Stimulated activated naive CD8-positive, alpha-beta T cell treated with anti-CD3 and anti-CD28 coated beads, Interleukin-15, Interleukin-2, amounts not matched to agents 100 ng/mL and 50 ng/mL, for 24 hours (primary cell): ENCODE results near the gene LRRC8D.
A peak's percentile ranks its signal among the peaks of the same experiment; 100 is the strongest.

Experiments used
- H3K27ac Mint-ChIP-seq: one replicate; pipeline ENCODE4 v1.8.0; 2021; ENCODE audit warnings: mild to moderate bottlenecking, mixed read lengths
- H3K27me3 Mint-ChIP-seq: one replicate; pipeline ENCODE4 v1.8.0; 2021; ENCODE audit warnings: mixed read lengths
- H3K36me3 Mint-ChIP-seq: one replicate; pipeline ENCODE4 v1.8.0; 2021; ENCODE audit warnings: low read depth, mixed read lengths
- H3K4me1 Mint-ChIP-seq: one replicate; pipeline ENCODE4 v1.8.0; 2021; ENCODE audit warnings: low read depth, mixed read lengths
- H3K4me3 Mint-ChIP-seq: one replicate; pipeline ENCODE4 v1.8.0; 2021; ENCODE audit warnings: mild to moderate bottlenecking, mixed read lengths
- H3K9me3 Mint-ChIP-seq: one replicate; pipeline ENCODE4 v1.8.0; 2021; ENCODE audit warnings: mixed read lengths

LRRC8D gene

DNA sequence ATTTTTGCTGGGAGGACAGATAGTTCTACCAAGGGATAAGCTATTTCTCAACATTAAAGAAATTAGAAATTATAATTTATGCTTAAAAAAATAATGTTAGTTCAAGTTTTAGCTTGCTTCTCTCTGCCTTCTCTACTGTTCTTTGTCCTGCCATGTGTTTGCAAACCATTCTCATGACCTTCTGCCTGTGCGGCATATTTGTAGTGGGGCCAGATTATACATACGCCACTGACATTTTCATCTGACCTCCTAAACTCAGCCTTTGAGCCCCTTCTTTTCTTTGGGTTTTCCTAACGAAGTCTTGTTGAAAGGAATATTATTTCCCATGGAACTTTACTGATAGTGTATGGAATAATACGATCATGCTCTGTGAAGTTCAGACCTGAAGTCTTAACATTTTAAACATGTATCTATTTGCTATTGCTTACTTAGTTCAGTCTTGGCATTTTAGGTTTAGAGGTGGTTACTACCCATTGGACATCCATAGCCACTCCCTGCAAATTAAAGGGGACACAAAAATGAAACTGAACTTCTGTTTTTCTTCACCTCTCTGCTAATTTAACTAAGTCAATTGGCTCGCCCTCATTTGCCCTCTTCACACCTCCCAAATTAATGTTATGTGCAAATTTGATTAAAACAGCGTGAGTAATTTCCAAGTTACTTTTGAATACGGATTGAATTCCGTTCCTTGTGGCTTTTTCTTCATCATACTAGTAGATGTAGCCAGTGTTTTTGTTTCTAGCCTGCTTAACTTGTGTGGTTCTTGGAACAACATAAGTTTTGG, 15.6 kb downstream of the LRRC8D start:
- Mint-ChIP-seq H3K27ac (no peak overlapping the region), H3K9me3 (no peaks in the 10 kb centered on the region), H3K27me3 (no peaks in the 10 kb centered on the region), H3K4me3 (no peak overlapping the region), H3K36me3 (no peaks in the 10 kb centered on the region), H3K4me1 (peaks cover 10% of the 10 kb centered on the region)

- H3K36me3 Mint-ChIP-seq, result no peaks in the 10 kb centered on the region
- H3K4me1 Mint-ChIP-seq, result peaks cover 14% of the 10 kb centered on the region
- H3K9me3 Mint-ChIP-seq, result no peaks in the 10 kb centered on the region
- no peaks in the 10 kb centered on the region for H3K27me3 Mint-ChIP-seq
- H3K27ac Mint-ChIP-seq, result peak overlapping the region; percentile 32
- H3K4me3 Mint-ChIP-seq, result no peak overlapping the region
Measured at GRCh38 chr1:89837036-89837481, 16.2 kb downstream of the LRRC8D start.

DNA sequence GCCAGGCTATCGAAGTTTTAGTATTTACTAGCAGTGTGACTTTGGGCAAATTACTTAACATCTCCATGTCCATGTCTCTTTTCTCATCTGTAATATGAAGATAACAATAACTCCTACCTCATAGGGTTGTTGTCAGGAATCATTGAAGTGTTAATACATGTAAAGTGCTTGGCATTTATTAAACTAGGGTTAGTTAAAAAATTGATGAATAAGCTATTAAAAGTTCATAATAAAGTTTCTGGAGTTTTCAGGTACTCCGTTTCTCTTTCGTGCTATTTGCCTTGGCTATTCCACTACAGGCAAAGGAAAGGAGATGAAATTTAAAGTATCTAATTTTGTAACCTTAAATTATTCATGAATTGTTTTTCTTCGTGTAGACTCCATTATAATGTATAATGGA, 16.7 kb downstream of the LRRC8D start:
- H3K27ac Mint-ChIP-seq, result peak overlapping the region; percentile 32
- H3K9me3 Mint-ChIP-seq, result no peaks in the 10 kb centered on the region
- H3K4me3 Mint-ChIP-seq, result no peak overlapping the region

GRCh38 chr1:89839516-89839915, 18.7 kb downstream of the LRRC8D start:
- Mint-ChIP-seq H3K27ac (no peak overlapping the region), H3K27me3 (no peaks in the 10 kb centered on the region), H3K9me3 (no peaks in the 10 kb centered on the region), H3K4me1 (peaks cover 27% of the 10 kb centered on the region), H3K4me3 (no peak overlapping the region), H3K36me3 (no peaks in the 10 kb centered on the region)

More for the DNA sequence above, 16.7 kb downstream of the LRRC8D start:
- H3K27me3 Mint-ChIP-seq, result no peaks in the 10 kb centered on the region
- peaks cover 18% of the 10 kb centered on the region for H3K4me1 Mint-ChIP-seq
- no peaks in the 10 kb centered on the region for H3K36me3 Mint-ChIP-seq

GRCh38 chr1:89841507-89841906, 20.7 kb downstream of the LRRC8D start:
- Mint-ChIP-seq H3K27ac (no peak overlapping the region), H3K9me3 (no peaks in the 10 kb centered on the region), H3K36me3 (peaks cover 15% of the 10 kb centered on the region), H3K27me3 (no peaks in the 10 kb centered on the region), H3K4me1 (peaks cover 43% of the 10 kb centered on the region), H3K4me3 (no peak overlapping the region)

GRCh38 chr1:89842567-89843272, 21.9 kb downstream of the LRRC8D start:
- Mint-ChIP-seq H3K36me3 (peaks cover 25% of the 10 kb centered on the region), H3K27me3 (no peaks in the 10 kb centered on the region), H3K4me3 (peak overlapping the region; percentile 93), H3K9me3 (no peaks in the 10 kb centered on the region), H3K27ac (peak overlapping the region; percentile 93), H3K4me1 (peaks cover 52% of the 10 kb centered on the region)

DNA sequence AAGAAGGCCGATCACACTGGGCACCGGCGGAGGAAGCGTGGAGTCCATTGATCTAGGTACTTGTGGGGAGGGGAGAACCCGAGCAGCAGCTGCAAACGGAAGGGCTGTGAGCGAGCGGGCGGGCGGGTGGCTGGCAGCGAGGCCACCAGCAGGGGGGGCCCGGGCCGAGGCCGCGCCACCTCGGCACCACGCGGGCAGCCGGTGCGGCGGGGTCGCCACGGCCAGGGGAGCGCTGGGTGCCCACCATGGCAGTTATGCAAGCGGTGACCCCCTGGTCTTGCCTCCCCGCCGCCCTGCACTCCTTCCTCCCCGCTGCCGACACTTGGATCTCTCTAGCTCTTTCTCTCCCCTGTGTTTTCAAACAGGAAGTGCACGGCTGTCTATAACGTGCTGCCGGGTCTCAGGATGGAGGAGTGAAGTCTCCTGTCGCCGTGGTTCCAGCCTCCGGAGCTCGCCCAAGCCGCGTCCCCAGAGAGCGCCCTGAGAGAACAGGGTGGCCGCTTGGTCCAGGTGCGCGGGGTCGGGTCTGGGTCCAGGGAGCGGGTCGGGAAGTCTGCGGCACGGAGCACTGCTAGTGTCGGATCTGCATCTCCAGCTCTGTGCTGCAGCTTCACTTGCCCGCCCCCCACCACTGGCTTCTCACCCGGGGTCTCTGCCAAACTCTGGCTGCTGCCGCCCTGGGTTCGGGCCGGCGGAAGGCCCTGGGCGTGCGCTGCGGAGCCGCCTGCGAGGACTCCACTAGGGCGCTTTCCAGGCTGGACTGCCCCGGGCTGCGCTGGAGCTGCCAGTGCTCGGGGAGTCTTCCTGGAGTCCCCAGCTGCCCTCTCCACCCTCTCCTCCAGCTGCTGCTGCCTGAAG, 22.7 kb downstream of the LRRC8D start:
- Mint-ChIP-seq H3K9me3 (no peaks in the 10 kb centered on the region), H3K4me3 (peak overlapping the region; percentile 93), H3K27me3 (no peaks in the 10 kb centered on the region), H3K36me3 (peaks cover 33% of the 10 kb centered on the region), H3K4me1 (peaks cover 60% of the 10 kb centered on the region), H3K27ac (peak overlapping the region; percentile 97)

DNA sequence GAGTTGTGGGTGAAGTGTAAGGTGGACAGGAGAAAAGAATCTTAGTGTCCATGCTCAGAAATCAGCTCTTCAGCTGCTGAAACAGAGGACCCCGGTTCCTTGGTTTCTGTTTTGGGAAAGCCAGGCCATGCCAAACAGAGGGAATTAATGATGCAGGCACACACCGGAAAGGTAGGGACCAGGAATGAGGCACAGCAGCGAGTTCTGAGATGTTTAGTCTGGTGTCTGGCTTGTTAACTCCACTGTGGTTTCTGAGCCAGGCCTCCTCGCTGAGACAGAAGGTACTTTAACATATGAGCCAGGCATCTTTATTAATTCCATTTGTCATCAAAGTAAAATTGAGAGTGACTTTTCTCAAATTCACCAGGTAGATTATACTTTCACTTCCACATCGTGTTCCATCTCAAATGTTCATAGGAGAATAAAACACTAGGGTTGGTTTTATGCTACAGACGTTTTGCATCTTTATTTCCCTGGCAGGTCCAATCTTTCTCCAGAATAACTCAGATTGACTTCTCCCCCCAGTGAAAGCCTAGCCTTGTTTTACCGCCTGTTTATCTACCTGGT, 23.5 kb downstream of the LRRC8D start:
- Mint-ChIP-seq H3K9me3 (no peaks in the 10 kb centered on the region), H3K27ac (peak overlapping the region; percentile 97), H3K4me3 (peak overlapping the region; percentile 93), H3K4me1 (peaks cover 68% of the 10 kb centered on the region), H3K27me3 (no peaks in the 10 kb centered on the region), H3K36me3 (peaks cover 39% of the 10 kb centered on the region)

DNA sequence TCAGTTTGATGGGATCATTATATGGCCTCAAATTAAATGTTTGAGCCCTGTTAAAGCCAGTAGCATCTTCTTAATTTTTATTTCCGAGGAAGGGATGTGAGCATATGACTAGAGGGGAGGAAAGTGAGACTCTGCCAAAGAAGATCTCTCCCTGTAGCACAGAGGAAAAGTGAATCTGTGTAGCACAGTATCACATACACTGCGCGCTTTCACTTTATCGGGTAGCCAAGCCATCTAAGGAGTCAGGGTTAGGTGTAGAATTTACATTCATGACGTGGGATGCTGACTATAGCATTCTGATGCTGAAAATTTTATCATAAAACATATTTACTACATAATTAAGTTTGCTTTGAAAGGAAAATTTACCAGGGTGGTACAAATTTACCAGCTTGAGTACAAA, 24.0 kb downstream of the LRRC8D start:
- H3K27ac Mint-ChIP-seq, result peak overlapping the region; percentile 97
- H3K36me3 Mint-ChIP-seq, result peaks cover 44% of the 10 kb centered on the region
- no peaks in the 10 kb centered on the region for H3K9me3 Mint-ChIP-seq
- H3K4me3 Mint-ChIP-seq, result peak overlapping the region; percentile 93
- H3K27me3 Mint-ChIP-seq, result no peaks in the 10 kb centered on the region
- peaks cover 74% of the 10 kb centered on the region for H3K4me1 Mint-ChIP-seq

GRCh38 chr1:89847191-89847729, 26.4 kb downstream of the LRRC8D start:
- Mint-ChIP-seq H3K9me3 (no peaks in the 10 kb centered on the region), H3K4me3 (peak overlapping the region; percentile 93), H3K4me1 (peaks cover 74% of the 10 kb centered on the region), H3K36me3 (peaks cover 57% of the 10 kb centered on the region), H3K27ac (peak overlapping the region; percentile 24), H3K27me3 (no peaks in the 10 kb centered on the region)

DNA sequence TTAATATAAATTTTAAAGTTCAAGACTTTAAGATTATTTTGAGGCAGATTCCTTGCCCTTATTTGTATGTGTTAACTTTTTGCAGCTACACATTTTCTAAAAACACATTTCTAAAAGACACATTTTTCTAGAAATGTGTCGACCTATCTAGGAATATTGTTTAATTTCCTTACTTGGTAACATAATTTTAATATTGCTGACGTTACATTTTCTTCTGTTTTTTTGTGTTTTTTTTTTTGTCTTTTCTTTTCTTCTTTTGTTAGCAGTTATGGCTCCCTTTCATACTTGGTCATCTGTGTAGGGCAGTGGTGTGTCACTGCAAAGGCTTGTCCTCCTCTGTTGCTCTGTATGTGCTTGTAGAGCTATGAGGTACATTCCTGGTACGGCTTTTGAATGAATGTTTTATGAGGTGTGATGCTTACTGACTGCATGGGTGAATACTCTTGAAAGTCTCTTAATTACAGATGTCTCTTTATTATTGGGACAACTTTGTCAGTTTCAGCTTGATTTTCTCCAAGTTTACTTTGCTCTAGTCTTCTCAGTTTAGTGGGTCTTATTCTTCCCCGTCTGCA, 30.1 kb downstream of the LRRC8D start:
- Mint-ChIP-seq H3K27me3 (no peaks in the 10 kb centered on the region), H3K9me3 (no peaks in the 10 kb centered on the region), H3K36me3 (peaks cover 49% of the 10 kb centered on the region), H3K27ac (no peak overlapping the region), H3K4me3 (no peak overlapping the region), H3K4me1 (peaks cover 49% of the 10 kb centered on the region)

- Mint-ChIP-seq H3K9me3 (no peaks in the 10 kb centered on the region), H3K36me3 (peaks cover 38% of the 10 kb centered on the region), H3K4me1 (peaks cover 21% of the 10 kb centered on the region), H3K27ac (no peak overlapping the region), H3K27me3 (no peaks in the 10 kb centered on the region), H3K4me3 (no peak overlapping the region)
Measured at GRCh38 chr1:89854140-89854539, 33.3 kb downstream of the LRRC8D start.

DNA sequence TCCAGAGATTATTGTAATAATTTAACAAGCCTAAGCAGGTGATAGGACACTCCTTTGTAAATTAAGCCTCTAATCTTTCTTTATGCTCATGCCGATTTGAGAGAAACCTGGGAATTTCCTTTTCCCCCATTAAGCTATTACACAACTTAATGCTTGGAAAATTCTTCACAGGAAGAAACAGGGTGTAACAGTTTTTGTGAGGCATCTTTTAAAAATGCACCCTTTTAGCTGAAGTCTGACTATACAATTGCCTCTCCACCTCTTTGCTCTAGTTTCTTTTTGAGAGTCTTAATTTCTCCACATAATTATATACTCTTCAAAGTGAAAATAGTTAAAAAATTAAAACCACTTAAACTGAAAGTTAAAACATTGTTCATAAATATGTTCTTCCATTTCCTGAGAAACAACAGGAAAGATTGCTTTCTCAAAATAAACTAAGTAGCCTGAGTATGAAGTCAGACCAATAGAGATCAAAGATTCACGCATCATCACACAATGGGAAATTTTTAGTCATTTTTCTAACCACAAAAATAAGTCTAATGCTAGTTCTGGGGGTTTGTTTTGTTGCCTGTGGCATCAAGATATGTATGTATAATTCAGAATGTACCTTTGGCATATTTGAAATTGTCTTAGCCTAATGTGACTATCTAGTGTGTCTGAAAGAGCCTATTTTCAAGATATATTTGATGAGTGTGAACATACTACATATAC, 34.7 kb downstream of the LRRC8D start:
- Mint-ChIP-seq H3K9me3 (no peaks in the 10 kb centered on the region), H3K4me1 (peaks cover 10% of the 10 kb centered on the region), H3K27ac (no peak overlapping the region), H3K4me3 (no peak overlapping the region), H3K36me3 (peaks cover 38% of the 10 kb centered on the region), H3K27me3 (no peaks in the 10 kb centered on the region)
